HepG2 (cell line): ENCODE measurements around the gene SCAMP3. TPM values are rescaled to one million over a fixed set of nuclear protein-coding genes. Genes with fewer than 3 reads are reported as not detected.

Experiments used
- FOSL1 ChIP-seq: sonication (generic); formaldehyde crosslinking; IDR thresholded peaks from 2 replicates; pipeline ENCODE4 v1.9.0; 2021; ENCODE audit warnings: missing genetic modification reagents, borderline replicate concordance
- FOXM1 ChIP-seq: sonication (generic); formaldehyde crosslinking; IDR thresholded peaks from 2 replicates; pipeline ENCODE4 v1.5.0; 2020; ENCODE audit warnings: missing genetic modification reagents
- FOXO4 ChIP-seq: sonication (generic); formaldehyde crosslinking; conservative IDR thresholded peaks from 2 replicates; pipeline ENCODE4 v1.8.1; 2023; ENCODE audit warnings: missing genetic modification reagents
- JUN ChIP-seq: sonication (generic); formaldehyde crosslinking; IDR thresholded peaks from 2 replicates; pipeline ENCODE4 v1.4.0; 2020; ENCODE audit warnings: mild to moderate bottlenecking, missing genetic modification reagents
- JUNB ChIP-seq: sonication (generic); formaldehyde crosslinking; IDR thresholded peaks from 2 replicates; pipeline ENCODE4 v1.8.0; 2022; ENCODE audit warnings: missing genetic modification reagents, mild to moderate bottlenecking, borderline replicate concordance
- MAFF ChIP-seq: IDR thresholded peaks from 2 replicates; pipeline ENCODE4 v1.6.1; 2011; ENCODE audit warnings: low read depth, low read length, improper control_type of control experiment
- MLLT10 ChIP-seq: sonication (generic); formaldehyde crosslinking; IDR thresholded peaks from 2 replicates; pipeline ENCODE4 v1.4.0; 2020; ENCODE audit warnings: missing genetic modification reagents
- MTF1 ChIP-seq: sonication (generic); formaldehyde crosslinking; IDR thresholded peaks from 2 replicates; pipeline ENCODE4 v1.5.0; 2020; ENCODE audit warnings: missing genetic modification reagents
- PHB2 ChIP-seq: fragments of 450-650 bp; IDR thresholded peaks from 2 replicates; pipeline ENCODE4 v1.6.1; 2018; ENCODE audit not compliant: partially characterized antibody
- SIX4 ChIP-seq: sonication (generic); formaldehyde crosslinking; IDR thresholded peaks from 2 replicates; pipeline ENCODE4 v1.4.0; 2020; ENCODE audit warnings: missing genetic modification reagents
- TOPORS ChIP-seq: sonication (generic); formaldehyde crosslinking; IDR thresholded peaks from 2 replicates; pipeline ENCODE4 v1.8.0; 2023; ENCODE audit warnings: mild to moderate bottlenecking, missing genetic modification reagents
- TSC22D2 ChIP-seq: sonication (generic); formaldehyde crosslinking; IDR thresholded peaks from 2 replicates; pipeline ENCODE4 v1.5.1; 2020; ENCODE audit warnings: missing genetic modification reagents, mild to moderate bottlenecking, borderline replicate concordance
- YEATS2 ChIP-seq: sonication (generic); formaldehyde crosslinking; IDR thresholded peaks from 2 replicates; pipeline ENCODE4 v1.4.0; 2020; ENCODE audit warnings: missing genetic modification reagents, borderline replicate concordance
- ZC3H4 ChIP-seq: sonication (generic); formaldehyde crosslinking; IDR thresholded peaks from 2 replicates; pipeline ENCODE4 v1.4.0; 2020; ENCODE audit warnings: missing genetic modification reagents, borderline replicate concordance
- ZNF180 ChIP-seq: sonication (generic); formaldehyde crosslinking; IDR thresholded peaks from 2 replicates; pipeline ENCODE4 v1.4.0; 2020; ENCODE audit warnings: low read depth, missing genetic modification reagents, borderline replicate concordance
- ZNF232 ChIP-seq: sonication (generic); formaldehyde crosslinking; IDR thresholded peaks from 2 replicates; pipeline ENCODE4 v1.4.0; 2020; ENCODE audit warnings: missing genetic modification reagents, borderline replicate concordance
- ZNF235 ChIP-seq: sonication (generic); formaldehyde crosslinking; IDR thresholded peaks from 2 replicates; pipeline ENCODE4 v1.8.1; 2023; ENCODE audit warnings: mild to moderate bottlenecking, missing genetic modification reagents, borderline replicate concordance
- ZXDC ChIP-seq: sonication (generic); formaldehyde crosslinking; IDR thresholded peaks from 2 replicates; pipeline ENCODE4 v1.5.0; 2020; ENCODE audit warnings: mild to moderate bottlenecking, missing genetic modification reagents
- polyA plus RNA-seq, 8 experiments: library from polyadenylated mRNA; depleted of rRNA in 3 of 8; stranded (reverse) in 7 of 8; unstranded in 1 of 8; fragments of >200 nt; fragmentation: Illumina TruSeq in 4 of 8; extraction: Trizol in 4 of 8; gene quantifications; 2 replicates each; pipeline versions ENCODE4 v1.2.1 to v1.2.3, GENCODE V29; 2011 to 2016; ENCODE audit warnings: low read depth in 4 of 8, missing spikeins in 1 of 8, mixed read lengths in 1 of 8; ENCODE audit not compliant: insufficient read depth in 1 of 8
- total RNA-seq, 5 experiments: library from RNA; depleted of rRNA; stranded (reverse); fragments of >200 nt; fragmentation: Illumina TruSeq; extraction: Trizol; gene quantifications; 2 replicates each; pipeline ENCODE4 v1.2.3, GENCODE V29; 2016; ENCODE audit warnings: low read depth in 1 of 5
- TF ChIP-seq, protein P1 (sequence below): sonication (generic); formaldehyde crosslinking; IDR thresholded peaks from 2 replicates; pipeline ENCODE4 v1.8.1; 2023; ENCODE audit warnings: mild to moderate bottlenecking, moderate library complexity, missing genetic modification reagents
- TF ChIP-seq, protein P2 (sequence below): sonication (generic); formaldehyde crosslinking; IDR thresholded peaks from 2 replicates; pipeline ENCODE4 v1.9.0; 2022; ENCODE audit warnings: missing genetic modification reagents, mild to moderate bottlenecking, borderline replicate concordance
- TF ChIP-seq, protein P3 (sequence below): IDR thresholded peaks from 2 replicates; pipeline ENCODE4 v1.6.1; 2016; ENCODE audit warnings: missing compliant biosample characterization, missing genetic modification reagents, borderline replicate concordance

SCAMP3 gene
- total and polyA plus RNA-seq, 2 of the 13 experiments (the other 11 are each of a cell fraction or from before 2014, with no cell fraction given), result 46.8 to 83.3 TPM

GRCh38 chr1:155308493-155309422 lies 46.6 kb upstream of the SCAMP3 start, which contains the start of gene FDPS (continued):
- TF ChIP-seq, protein P1, sequence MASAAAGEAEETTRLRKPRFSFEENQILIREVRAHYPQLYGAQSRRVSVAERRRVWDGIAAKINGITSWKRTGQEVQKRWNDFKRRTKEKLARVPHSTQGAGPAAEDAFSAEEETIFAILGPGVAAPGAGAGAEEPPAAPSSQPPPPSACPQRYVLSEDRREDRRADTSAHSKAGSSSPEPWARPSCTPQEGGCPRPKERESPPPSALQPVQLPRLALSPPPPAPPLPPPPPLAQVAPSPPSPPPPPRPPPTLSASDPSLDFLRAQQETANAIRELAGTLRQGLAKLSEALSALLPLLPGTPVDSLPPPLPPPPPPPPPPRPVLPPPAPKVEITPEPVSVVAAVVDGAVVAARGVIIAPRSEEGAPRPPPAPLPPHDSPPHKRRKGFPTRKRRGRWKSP (CRISPR knock-in tag), result peak; percentile 78; the same call in 1 of the 2 replicates
- no peak for TF ChIP-seq MLLT10 (CRISPR knock-in tag)
- no peak for TF ChIP-seq ZNF232 (CRISPR knock-in tag)
- TF ChIP-seq, protein P2, sequence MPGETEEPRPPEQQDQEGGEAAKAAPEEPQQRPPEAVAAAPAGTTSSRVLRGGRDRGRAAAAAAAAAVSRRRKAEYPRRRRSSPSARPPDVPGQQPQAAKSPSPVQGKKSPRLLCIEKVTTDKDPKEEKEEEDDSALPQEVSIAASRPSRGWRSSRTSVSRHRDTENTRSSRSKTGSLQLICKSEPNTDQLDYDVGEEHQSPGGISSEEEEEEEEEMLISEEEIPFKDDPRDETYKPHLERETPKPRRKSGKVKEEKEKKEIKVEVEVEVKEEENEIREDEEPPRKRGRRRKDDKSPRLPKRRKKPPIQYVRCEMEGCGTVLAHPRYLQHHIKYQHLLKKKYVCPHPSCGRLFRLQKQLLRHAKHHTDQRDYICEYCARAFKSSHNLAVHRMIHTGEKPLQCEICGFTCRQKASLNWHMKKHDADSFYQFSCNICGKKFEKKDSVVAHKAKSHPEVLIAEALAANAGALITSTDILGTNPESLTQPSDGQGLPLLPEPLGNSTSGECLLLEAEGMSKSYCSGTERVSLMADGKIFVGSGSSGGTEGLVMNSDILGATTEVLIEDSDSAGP (CRISPR knock-in tag), result peak; percentile 75
- TF ChIP-seq TSC22D2, result 0 out of 2 replicates have a peak, but pooled peaks have one; percentile 20
- TF ChIP-seq ZC3H4 (CRISPR knock-in tag), result no peak
- TF ChIP-seq FOXO4, result no peak
- TF ChIP-seq PHB2, result no peak
- TF ChIP-seq MTF1, result no peak
- TF ChIP-seq TOPORS, result peak; percentile 31; the same call in 1 of the 2 replicates
- TF ChIP-seq SIX4, result peak; percentile 1; the same call in 1 of the 2 replicates
- TF ChIP-seq ZXDC (CRISPR knock-in tag), result no peak
- TF ChIP-seq, protein P3, sequence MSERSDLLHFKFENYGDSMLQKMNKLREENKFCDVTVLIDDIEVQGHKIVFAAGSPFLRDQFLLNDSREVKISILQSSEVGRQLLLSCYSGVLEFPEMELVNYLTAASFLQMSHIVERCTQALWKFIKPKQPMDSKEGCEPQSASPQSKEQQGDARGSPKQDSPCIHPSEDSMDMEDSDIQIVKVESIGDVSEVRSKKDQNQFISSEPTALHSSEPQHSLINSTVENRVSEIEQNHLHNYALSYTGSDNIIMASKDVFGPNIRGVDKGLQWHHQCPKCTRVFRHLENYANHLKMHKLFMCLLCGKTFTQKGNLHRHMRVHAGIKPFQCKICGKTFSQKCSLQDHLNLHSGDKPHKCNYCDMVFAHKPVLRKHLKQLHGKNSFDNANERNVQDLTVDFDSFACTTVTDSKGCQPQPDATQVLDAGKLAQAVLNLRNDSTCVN (CRISPR knock-in tag), result no peak; the same call in 1 of the 2 replicates
- no peak for TF ChIP-seq FOSL1 (CRISPR knock-in tag)
- no peak for TF ChIP-seq ZNF180 (CRISPR knock-in tag)
- peak; percentile 90 for TF ChIP-seq YEATS2 (CRISPR knock-in tag)
- TF ChIP-seq JUNB (CRISPR knock-in tag), result no peak
- TF ChIP-seq MAFF, result no peak
- TF ChIP-seq FOXM1 (CRISPR knock-in tag), result no peak
- TF ChIP-seq ZNF235 (CRISPR knock-in tag), result no peak
- no peak for TF ChIP-seq JUN
